ENCODE results near the gene SH3RF2. TPM values are rescaled to one million over a fixed set of nuclear protein-coding genes. Genes with fewer than 3 reads are reported as not detected.

SH3RF2 gene
- total and polyA plus RNA-seq, 2 donors (not counting 3 experiments of a cell fraction or from before 2014, with no cell fraction given), result 0.54 to 0.84 TPM

GRCh38 chr5:145957388-145957787, 21.0 kb downstream of the SH3RF2 start:
- TF ChIP-seq MAX (IDR thresholded peaks at IDR 0.05; ENCODE audit: insufficient read depth, insufficient read length) (no peak), GATA2 (IDR thresholded peaks at IDR 0.05; ENCODE audit: insufficient read depth, insufficient read length, low read depth, low read length) (no peak), CTCF (IDR thresholded peaks at IDR 0.05; ENCODE audit: extremely low read depth in 1 of 2, insufficient read depth in 1 of 2, low read depth in 1 of 2, low read length in 2 of 2) (no peak), FOS (IDR thresholded peaks at IDR 0.05; ENCODE audit: borderline replicate concordance, insufficient read depth, low read length) (no peak), POLR2AphosphoS5 (IDR thresholded peaks at IDR 0.05; ENCODE audit: insufficient read depth, low read depth, low read length) (no peak), MYC (IDR thresholded peaks at IDR 0.05; ENCODE audit: low read depth, low read length) (no peak), JUN (IDR thresholded peaks at IDR 0.05; ENCODE audit: borderline replicate concordance, insufficient read depth, insufficient read length, low read depth) (no peak), EZH2 (IDR thresholded peaks at IDR 0.05; ENCODE audit: borderline replicate concordance, low read depth, low read length, severe bottlenecking) (no peak), POLR2A (IDR thresholded peaks at IDR 0.05; ENCODE audit: low read depth, low read length) (no peak)
- no peak overlapping the region for H3K4me3 ChIP-seq (replicated peaks in 1 of 3; ENCODE audit: insufficient read depth in 1 of 3, low read depth in 1 of 3, low read length in 3 of 3)
- no peak overlapping the region for H3K4me2 ChIP-seq (ENCODE audit: insufficient read depth, low read length)
- no peaks in the 10 kb centered on the region for H3K36me3 ChIP-seq (ENCODE audit: control insufficient read depth in 2 of 2, extremely low read depth in 1 of 2, insufficient read depth in 2 of 2, low read length in 2 of 2)
- ChIA-PET CTCF (interaction anchor here (1.6 kb wide), 1 partner anchor 69 kb away, joined by 4 read pairs; no protein-coding TSS in a partner anchor), POLR2A (no interaction called here)
- no peak overlapping the region for H3K9ac ChIP-seq (replicated peaks; ENCODE audit: extremely low read depth, insufficient read depth, low read length)
- H3K27me3 ChIP-seq (ENCODE audit: control insufficient read depth in 2 of 2, insufficient read depth in 2 of 2, low read length in 2 of 2), result peaks cover 0 to 4% of the 10 kb centered on the region in 2 experiments
- H3K27ac ChIP-seq (ENCODE audit: insufficient read depth, low read depth, low read length), result no peak overlapping the region
- no peaks in the 10 kb centered on the region for H4K20me1 ChIP-seq (replicated peaks; ENCODE audit: control insufficient read depth, extremely low read depth, insufficient read depth, low read length)
- no peaks in the 10 kb centered on the region for H3K9me1 ChIP-seq (replicated peaks; ENCODE audit: control insufficient read depth, extremely low read depth, insufficient read depth, low read length)
- H3K79me2 ChIP-seq (ENCODE audit: control insufficient read depth, insufficient read depth, low read length), result no peaks in the 10 kb centered on the region
- no peak overlapping the region for H2AFZ ChIP-seq (ENCODE audit: low read depth, low read length)
- BruUV-seq (replicated peaks), result no TSS peak
- dilution Hi-C loops (cut with MboI; ENCODE audit: extremely low pct_ligation_motif_present, low sequenced_read_pairs) (no loop called here), intact Hi-C loops (cut with micrococcal nuclease) (no loop called here)
- DNase-seq (ENCODE audit: low read depth, low spot score) (no peak), FAIRE-seq (no peak)
- H3K4me1 ChIP-seq (ENCODE audit: control insufficient read depth, extremely low read depth, insufficient read depth, low read length), result no peaks in the 10 kb centered on the region
- no peaks in the 10 kb centered on the region for H3K9me3 ChIP-seq (replicated peaks; ENCODE audit: control insufficient read depth, insufficient read depth, low read length)
